Neural progenitor cell (in vitro differentiated cells): Measurements from ENCODE around the gene PRIMPOL. TPM values are rescaled to one million over a fixed set of nuclear protein-coding genes. Genes with fewer than 3 reads are reported as not detected.

ENCODE experiments used
- DNase-seq: peaks from one replicate; pipeline ENCODE4 v3.0.0-alpha.2; 2016; ENCODE audit warnings: low spot score
- H2AFZ ChIP-seq: fragments of 200-600 bp; sonication (generic); replicated peaks from 2 replicates; pipeline ENCODE4 v1.6.1; 2016; ENCODE audit warnings: antibody characterized with exemption
- H3F3A ChIP-seq: fragments of 200-600 bp; sonication (generic); 2 replicates; pipeline ENCODE4 v1.6.1; 2016; ENCODE audit warnings: antibody characterized with exemption, low read depth
- H3K27ac ChIP-seq: fragments of 200-600 bp; sonication (generic); 2 replicates; pipeline ENCODE4 v1.5.1; 2016; ENCODE audit warnings: mild to moderate bottlenecking
- H3K27me3 ChIP-seq: fragments of 200-600 bp; sonication (generic); 2 replicates; pipeline ENCODE4 v1.6.1; 2016; ENCODE audit warnings: mild to moderate bottlenecking, moderate library complexity
- H3K36me3 ChIP-seq: fragments of 200-600 bp; sonication (generic); 2 replicates; pipeline ENCODE4 v1.5.1; 2016
- H3K4me1 ChIP-seq: fragments of 200-600 bp; sonication (generic); 2 replicates; pipeline ENCODE4 v1.6.1; 2016; ENCODE audit warnings: mixed run types
- H3K4me2 ChIP-seq: fragments of 200-600 bp; sonication (generic); 2 replicates; pipeline ENCODE4 v1.6.1; 2016
- H3K4me3 ChIP-seq: fragments of 200-600 bp; sonication (generic); 2 replicates; pipeline ENCODE4 v1.5.1; 2016
- H3K79me2 ChIP-seq: fragments of 200-600 bp; sonication (generic); 2 replicates; pipeline ENCODE4 v1.6.1; 2016; ENCODE audit warnings: low read depth
- H3K9ac ChIP-seq: fragments of 200-600 bp; sonication (generic); 2 replicates; pipeline ENCODE4 v1.6.1; 2016
- H3K9me3 ChIP-seq: fragments of 200-600 bp; sonication (generic); 2 replicates; pipeline ENCODE4 v1.5.1; 2016; ENCODE audit warnings: low read depth
- H4K20me1 ChIP-seq: fragments of 200-600 bp; sonication (generic); 2 replicates; pipeline ENCODE4 v1.6.1; 2016; ENCODE audit warnings: low read depth
- H3K27ac Mint-ChIP-seq: 3 replicates; pipeline ENCODE4 v1.8.0; 2021; ENCODE audit warnings: mixed read lengths
- H3K27me3 Mint-ChIP-seq: 2 replicates; pipeline ENCODE4 v1.8.0; 2022; ENCODE audit warnings: low read depth, mild to moderate bottlenecking, inconsistent platforms, moderate library complexity, mixed read lengths; ENCODE audit not compliant: insufficient read depth
- H3K36me3 Mint-ChIP-seq: 3 replicates; pipeline ENCODE4 v1.8.0; 2021; ENCODE audit warnings: mixed read lengths
- H3K4me1 Mint-ChIP-seq: 3 replicates; pipeline ENCODE4 v1.8.0; 2021; ENCODE audit warnings: mixed read lengths
- H3K4me3 Mint-ChIP-seq: 3 replicates; pipeline ENCODE4 v1.8.0; 2021; ENCODE audit warnings: mild to moderate bottlenecking, moderate library complexity, mixed read lengths
- H3K9me3 Mint-ChIP-seq: 3 replicates; pipeline ENCODE4 v1.8.0; 2020; ENCODE audit warnings: mixed read lengths
- EZH2 ChIP-seq: fragments of 200-600 bp; sonication (generic); IDR thresholded peaks from 2 replicates; pipeline ENCODE4 v1.6.1; 2017; ENCODE audit warnings: antibody characterized with exemption, mild to moderate bottlenecking, moderate library complexity
- EZH2phosphoT487 ChIP-seq: fragments of 200-600 bp; sonication (generic); IDR thresholded peaks from 2 replicates; pipeline ENCODE4 v1.6.1; 2017; ENCODE audit warnings: antibody characterized with exemption
- total RNA-seq: library from RNA; depleted of rRNA; stranded (reverse); fragments of >200 nt; gene quantifications from 2 replicates; pipeline ENCODE4 v1.2.3, GENCODE V29; 2015; ENCODE audit warnings: low replicate concordance
- TF ChIP-seq, protein P1 (sequence below): fragments of 200-600 bp; sonication (generic); IDR thresholded peaks from 2 replicates; pipeline ENCODE4 v1.5.1; 2017; ENCODE audit warnings: antibody characterized with exemption, mild to moderate bottlenecking

PRIMPOL gene
- total RNA-seq, 1 donor from 2014 or later, result 46.6 TPM

DNA sequence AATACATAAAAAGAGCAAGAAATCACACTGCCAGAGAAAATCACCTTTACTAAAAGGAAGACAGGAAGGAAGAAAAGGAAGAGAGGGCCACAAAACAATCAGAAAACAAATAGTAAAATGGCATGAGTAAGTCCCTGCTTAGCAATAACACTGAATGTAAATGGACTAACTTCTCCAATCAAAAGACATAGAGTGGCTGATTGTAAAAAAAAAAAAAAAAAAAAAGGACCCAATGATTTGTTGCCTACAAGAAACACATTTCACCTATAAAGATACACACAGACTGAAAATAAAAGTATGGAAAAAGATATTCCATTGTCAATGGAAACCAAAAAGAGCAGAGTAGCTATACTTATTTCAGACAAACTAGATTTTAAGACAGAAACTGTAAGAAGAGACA is 71.7 kb downstream of the PRIMPOL start:
- Histone ChIP-seq H3K9ac (no peak overlapping the region), H3K4me1 (no peaks in the 10 kb centered on the region), H3F3A (no peaks in the 10 kb centered on the region), H3K27ac (no peak overlapping the region), H3K4me2 (no peak overlapping the region), H3K27me3 (no peaks in the 10 kb centered on the region), H2AFZ (no peak overlapping the region), H3K36me3 (peaks cover 48% of the 10 kb centered on the region), H4K20me1 (peaks cover 69% of the 10 kb centered on the region), H3K79me2 (peaks cover 88% of the 10 kb centered on the region), H3K9me3 (no peaks in the 10 kb centered on the region), H3K4me3 (no peak overlapping the region)
- DNase-seq, result no peak
- H3K4me3 Mint-ChIP-seq, result no peak overlapping the region
- H3K36me3 Mint-ChIP-seq, result peaks cover 55% of the 10 kb centered on the region
- H3K9me3 Mint-ChIP-seq, result no peaks in the 10 kb centered on the region
- H3K27me3 Mint-ChIP-seq, result no peaks in the 10 kb centered on the region
- TF ChIP-seq, protein P1, sequence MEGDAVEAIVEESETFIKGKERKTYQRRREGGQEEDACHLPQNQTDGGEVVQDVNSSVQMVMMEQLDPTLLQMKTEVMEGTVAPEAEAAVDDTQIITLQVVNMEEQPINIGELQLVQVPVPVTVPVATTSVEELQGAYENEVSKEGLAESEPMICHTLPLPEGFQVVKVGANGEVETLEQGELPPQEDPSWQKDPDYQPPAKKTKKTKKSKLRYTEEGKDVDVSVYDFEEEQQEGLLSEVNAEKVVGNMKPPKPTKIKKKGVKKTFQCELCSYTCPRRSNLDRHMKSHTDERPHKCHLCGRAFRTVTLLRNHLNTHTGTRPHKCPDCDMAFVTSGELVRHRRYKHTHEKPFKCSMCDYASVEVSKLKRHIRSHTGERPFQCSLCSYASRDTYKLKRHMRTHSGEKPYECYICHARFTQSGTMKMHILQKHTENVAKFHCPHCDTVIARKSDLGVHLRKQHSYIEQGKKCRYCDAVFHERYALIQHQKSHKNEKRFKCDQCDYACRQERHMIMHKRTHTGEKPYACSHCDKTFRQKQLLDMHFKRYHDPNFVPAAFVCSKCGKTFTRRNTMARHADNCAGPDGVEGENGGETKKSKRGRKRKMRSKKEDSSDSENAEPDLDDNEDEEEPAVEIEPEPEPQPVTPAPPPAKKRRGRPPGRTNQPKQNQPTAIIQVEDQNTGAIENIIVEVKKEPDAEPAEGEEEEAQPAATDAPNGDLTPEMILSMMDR, result no peak
- TF ChIP-seq EZH2, result no peak
- TF ChIP-seq EZH2phosphoT487, result no peak
- H3K4me1 Mint-ChIP-seq, result no peaks in the 10 kb centered on the region
- H3K27ac Mint-ChIP-seq, result no peak overlapping the region

DNA sequence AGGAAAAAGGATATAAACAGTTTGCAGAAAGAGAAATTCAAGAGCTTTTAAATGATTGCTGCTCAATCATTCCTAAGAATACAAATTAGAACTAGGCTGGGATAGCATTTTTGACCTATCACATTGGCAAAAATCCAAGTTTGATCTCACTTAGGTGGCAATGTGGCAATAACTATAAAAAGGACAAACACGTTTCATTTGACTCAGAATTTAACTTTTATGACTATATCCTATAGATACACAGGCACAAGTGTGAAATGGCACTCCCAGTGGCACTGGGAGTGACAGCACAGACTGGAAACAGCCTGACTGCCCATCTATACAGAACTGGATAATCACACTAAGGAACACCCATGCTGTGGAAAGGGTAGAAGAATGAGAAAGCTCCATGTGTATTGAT is 73.3 kb downstream of the PRIMPOL start:
- Mint-ChIP-seq H3K9me3 (no peaks in the 10 kb centered on the region), H3K27ac (no peak overlapping the region), H3K4me1 (no peaks in the 10 kb centered on the region), H3K4me3 (no peak overlapping the region), H3K36me3 (peaks cover 53% of the 10 kb centered on the region), H3K27me3 (no peaks in the 10 kb centered on the region)
- H3K9ac ChIP-seq, result no peak overlapping the region
- peaks cover 59% of the 10 kb centered on the region for H4K20me1 ChIP-seq
- H3K27me3 ChIP-seq, result no peaks in the 10 kb centered on the region
- no peak overlapping the region for H3K4me2 ChIP-seq
- peaks cover 47% of the 10 kb centered on the region for H3K36me3 ChIP-seq
- no peak overlapping the region for H3K27ac ChIP-seq
- no peak overlapping the region for H3K4me3 ChIP-seq
- no peaks in the 10 kb centered on the region for H3F3A ChIP-seq
- H3K79me2 ChIP-seq, result peaks cover 92% of the 10 kb centered on the region
- no peaks in the 10 kb centered on the region for H3K9me3 ChIP-seq
- TF ChIP-seq EZH2phosphoT487 (no peak), EZH2 (no peak)
- TF ChIP-seq, protein P1, result no peak
- DNase-seq, result no peak
- no peak overlapping the region for H2AFZ ChIP-seq
- H3K4me1 ChIP-seq, result no peaks in the 10 kb centered on the region

DNA sequence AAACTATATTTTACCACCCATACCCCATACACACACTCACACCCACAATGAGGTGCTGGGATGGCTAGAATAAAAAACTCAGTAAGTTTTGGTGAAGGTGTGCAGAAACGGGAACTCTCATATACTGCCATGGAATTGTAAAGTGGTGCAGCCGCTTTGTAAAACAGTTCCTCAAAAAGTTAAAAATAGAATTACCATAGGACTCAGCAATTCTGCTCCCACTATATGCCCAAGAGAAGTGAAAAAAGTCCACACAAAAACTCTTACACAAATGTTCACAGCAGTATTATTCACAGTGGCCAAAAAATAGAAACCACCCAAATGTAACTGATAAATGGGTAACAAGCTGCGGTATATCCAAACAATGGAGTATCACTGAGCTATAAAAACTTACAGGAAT is 77.9 kb downstream of the PRIMPOL start:
- no peak for DNase-seq
- Mint-ChIP-seq H3K27ac (no peak overlapping the region), H3K27me3 (no peaks in the 10 kb centered on the region), H3K36me3 (peaks cover 48% of the 10 kb centered on the region), H3K4me3 (no peak overlapping the region), H3K9me3 (no peaks in the 10 kb centered on the region), H3K4me1 (peaks cover 23% of the 10 kb centered on the region)
- no peak overlapping the region for H3K9ac ChIP-seq
- no peak overlapping the region for H3K4me3 ChIP-seq
- peaks cover 24% of the 10 kb centered on the region for H3K4me1 ChIP-seq
- H3K27ac ChIP-seq, result no peak overlapping the region
- peaks cover 46% of the 10 kb centered on the region for H3K36me3 ChIP-seq
- no peak overlapping the region for H3K4me2 ChIP-seq
- no peaks in the 10 kb centered on the region for H3K27me3 ChIP-seq
- no peaks in the 10 kb centered on the region for H3K9me3 ChIP-seq
- peaks cover 97% of the 10 kb centered on the region for H3K79me2 ChIP-seq
- H3F3A ChIP-seq, result no peaks in the 10 kb centered on the region
- no peak overlapping the region for H2AFZ ChIP-seq
- peaks cover 65% of the 10 kb centered on the region for H4K20me1 ChIP-seq
- TF ChIP-seq EZH2 (no peak), EZH2phosphoT487 (no peak)
- TF ChIP-seq, protein P1, result no peak

DNA sequence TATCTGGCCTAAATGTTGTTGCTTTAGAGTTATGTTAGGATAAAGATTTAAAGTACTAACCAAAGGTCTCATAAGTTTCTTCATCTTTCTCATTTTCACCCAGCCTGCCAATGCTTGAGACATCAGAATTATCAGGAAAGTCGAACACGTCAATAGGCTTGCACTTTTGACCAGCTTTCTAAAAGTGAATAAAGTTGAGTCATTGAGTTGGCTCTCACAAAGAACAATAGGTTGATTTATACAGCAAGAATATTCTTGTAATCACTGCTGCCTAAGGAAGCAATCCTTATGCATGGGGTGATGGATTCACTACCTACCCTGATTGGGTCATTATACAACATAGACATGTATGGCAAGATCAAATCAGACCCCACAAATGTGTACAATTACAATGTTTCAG is 79.3 kb downstream of the PRIMPOL start:
- peaks cover 4% of the 10 kb centered on the region for H3F3A ChIP-seq
- no peaks in the 10 kb centered on the region for H3K9me3 ChIP-seq
- no peak overlapping the region for H3K4me3 ChIP-seq
- H3K4me3 Mint-ChIP-seq, result no peak overlapping the region
- no peak overlapping the region for H3K4me2 ChIP-seq
- no peak for DNase-seq
- no peaks in the 10 kb centered on the region for H3K9me3 Mint-ChIP-seq
- H3K27me3 ChIP-seq, result no peaks in the 10 kb centered on the region
- peaks cover 35% of the 10 kb centered on the region for H3K36me3 ChIP-seq
- peaks cover 25% of the 10 kb centered on the region for H3K4me1 ChIP-seq
- TF ChIP-seq, protein P1, result no peak
- TF ChIP-seq EZH2, result no peak
- TF ChIP-seq EZH2phosphoT487, result no peak
- H3K27ac ChIP-seq, result no peak overlapping the region
- H3K36me3 Mint-ChIP-seq, result peaks cover 40% of the 10 kb centered on the region
- peaks cover 97% of the 10 kb centered on the region for H3K79me2 ChIP-seq
- H3K27ac Mint-ChIP-seq, result no peak overlapping the region
- H3K9ac ChIP-seq, result no peak overlapping the region
- H3K27me3 Mint-ChIP-seq, result peaks cover 3% of the 10 kb centered on the region
- H3K4me1 Mint-ChIP-seq, result peaks cover 29% of the 10 kb centered on the region
- H2AFZ ChIP-seq, result no peak overlapping the region
- H4K20me1 ChIP-seq, result peaks cover 60% of the 10 kb centered on the region
